Psoas muscle (tissue), 8 donors: ENCODE measurements around the gene GP1BB. TPM values are rescaled to one million over a fixed set of nuclear protein-coding genes. Genes with fewer than 3 reads are reported as not detected.

Experiments
- ATAC-seq, 4 donors: fragments of 200-7000 bp; cut with Tn5 transposase; one replicate each; pipeline ENCODE4 v1.9.1; 2020; ENCODE audit warnings: moderate library complexity in 3 of 4, mild to moderate bottlenecking in 2 of 4
- DNase-seq, 2 donors: peaks; one replicate each; pipeline ENCODE4 v3.0.0-alpha.2; 2020
- H3K27ac ChIP-seq: fragments of 200-600 bp; one replicate; pipeline ENCODE4 v1.8.0; 2022
- H3K27me3 ChIP-seq, 3 donors: fragments of 200-600 bp in 1 of 3; one replicate each; pipeline versions ENCODE4 v1.6.1 to v1.8.0; 2013 to 2022; ENCODE audit warnings: low read length in 2 of 3, mild to moderate bottlenecking in 2 of 3, moderate library complexity in 1 of 3; ENCODE audit not compliant: insufficient read depth in 3 of 3
- H3K36me3 ChIP-seq, 2 donors: fragments of 200-600 bp in 1 of 2; one replicate each; pipeline versions ENCODE4 v1.6.1 to v1.8.0; 2013 to 2022; ENCODE audit warnings: low read depth in 1 of 2, mild to moderate bottlenecking in 1 of 2, moderate library complexity in 1 of 2; ENCODE audit not compliant: insufficient read depth in 1 of 2
- H3K4me1 ChIP-seq: fragments of 200-600 bp; one replicate; pipeline ENCODE4 v1.8.0; 2022
- H3K4me3 ChIP-seq: fragments of 200-600 bp; one replicate; pipeline ENCODE4 v1.8.0; 2022; ENCODE audit warnings: mild to moderate bottlenecking
- H3K9me3 ChIP-seq: fragments of 200-600 bp; one replicate; pipeline ENCODE4 v1.8.0; 2022
- WGBS, 3 donors: extraction: QIAGEN DNeasy Blood & Tissue Kit; methylation state at CpG; one replicate each; pipeline versions ENCODE4 v1.1.6 to v1.1.7; 2013; 5-methylcytosine and 5-hydroxymethylcytosine counted together
- intact Hi-C, 2 donors: fragments of 100-400 bp; cut with DNase I; formaldehyde crosslinking; loops; one replicate each; pipeline versions ENCODE4 v1.11.0 to v1.14.2; 2022
- polyA plus RNA-seq, 3 donors: library from polyadenylated mRNA; stranded (reverse); fragments of 200-250 nt; gene quantifications; one replicate each; pipeline ENCODE4 v1.2.3, GENCODE V29; 2013
- total RNA-seq, 4 donors: library from RNA; stranded (reverse); fragmentation: NEBNext Ultra II Directional in 2 of 4; extraction: Animal tissue kit (Norgen Biotek cat#: 25700) in 2 of 4; gene quantifications; one replicate each; pipeline versions ENCODE4 v1.2.1 to v1.2.4, GENCODE V29; 2021 to 2023
- TF ChIP-seq, protein P1 (sequence below): fragments of 200-600 bp; IDR thresholded peaks from one replicate; pipeline ENCODE4 v1.8.0; 2022; ENCODE audit warnings: antibody characterized with exemption
- donor health status: healthy with polysubstance abuse.
- donor health status: DM: no; HTN: no; CAD: no; lungs with moderate emphysema.
- donor health status: Bipolar disorder and iron deficiency.
- donor health status: healthy.
- donor health status: DM: yes; HTN: yes; CAD: no.
- donor health status: DM: no; HTN: no; CAD: no.
- donor health status: DM: no; HTN: no; CAD: no.
- donor health status: DM: yes; HTN: yes; CAD: no.

GP1BB gene
- total and polyA plus RNA-seq, 7 donors = 0.14 to 1.8 (median 0.58) TPM; not detected in 3

DNA sequence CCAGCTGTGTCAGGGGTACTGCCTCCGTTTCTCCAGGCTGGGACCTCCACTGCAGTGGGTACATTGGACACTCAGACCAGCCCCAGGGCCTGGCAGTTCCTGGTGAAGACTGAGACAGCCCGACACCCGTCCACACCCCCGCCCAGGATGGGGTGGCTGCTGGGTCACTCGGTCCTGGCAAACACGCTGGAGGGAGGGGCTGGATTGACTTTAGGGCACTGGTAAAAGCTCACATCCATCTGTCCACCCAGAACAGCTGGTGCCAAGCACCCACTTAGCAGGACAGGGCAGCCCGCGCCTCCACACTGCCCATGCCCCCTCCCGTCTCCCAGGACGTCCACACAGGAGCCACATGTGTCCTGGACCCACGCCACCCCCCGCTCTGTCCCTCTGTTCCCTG is 26.5 kb downstream of the GP1BB start:
- DNase-seq (peak in 1 of 2 donors; percentile 37), ATAC-seq (peak in 1 of 4 donors; percentile 1)
- no peaks in the 10 kb centered on the region for H3K36me3 ChIP-seq
- peaks cover 27% of the 10 kb centered on the region for H3K4me1 ChIP-seq
- H3K9me3 ChIP-seq = no peaks in the 10 kb centered on the region
- H3K4me3 ChIP-seq = no peak overlapping the region
- H3K27ac ChIP-seq = no peak overlapping the region
- intact Hi-C loops = loop anchor here in 1 of 2 donors (5.0 kb wide), 1 partner anchor 47 kb away; no protein-coding TSS in a partner anchor
- H3K27me3 ChIP-seq = peaks cover 0 to 6% (median 0%) of the 10 kb centered on the region in 3 donors
- WGBS, 3 donors = 45 to 73% (median 54%) methylated on average over 12 of the region's 12 CpGs
- TF ChIP-seq, protein P1, sequence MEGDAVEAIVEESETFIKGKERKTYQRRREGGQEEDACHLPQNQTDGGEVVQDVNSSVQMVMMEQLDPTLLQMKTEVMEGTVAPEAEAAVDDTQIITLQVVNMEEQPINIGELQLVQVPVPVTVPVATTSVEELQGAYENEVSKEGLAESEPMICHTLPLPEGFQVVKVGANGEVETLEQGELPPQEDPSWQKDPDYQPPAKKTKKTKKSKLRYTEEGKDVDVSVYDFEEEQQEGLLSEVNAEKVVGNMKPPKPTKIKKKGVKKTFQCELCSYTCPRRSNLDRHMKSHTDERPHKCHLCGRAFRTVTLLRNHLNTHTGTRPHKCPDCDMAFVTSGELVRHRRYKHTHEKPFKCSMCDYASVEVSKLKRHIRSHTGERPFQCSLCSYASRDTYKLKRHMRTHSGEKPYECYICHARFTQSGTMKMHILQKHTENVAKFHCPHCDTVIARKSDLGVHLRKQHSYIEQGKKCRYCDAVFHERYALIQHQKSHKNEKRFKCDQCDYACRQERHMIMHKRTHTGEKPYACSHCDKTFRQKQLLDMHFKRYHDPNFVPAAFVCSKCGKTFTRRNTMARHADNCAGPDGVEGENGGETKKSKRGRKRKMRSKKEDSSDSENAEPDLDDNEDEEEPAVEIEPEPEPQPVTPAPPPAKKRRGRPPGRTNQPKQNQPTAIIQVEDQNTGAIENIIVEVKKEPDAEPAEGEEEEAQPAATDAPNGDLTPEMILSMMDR = no peak

DNA sequence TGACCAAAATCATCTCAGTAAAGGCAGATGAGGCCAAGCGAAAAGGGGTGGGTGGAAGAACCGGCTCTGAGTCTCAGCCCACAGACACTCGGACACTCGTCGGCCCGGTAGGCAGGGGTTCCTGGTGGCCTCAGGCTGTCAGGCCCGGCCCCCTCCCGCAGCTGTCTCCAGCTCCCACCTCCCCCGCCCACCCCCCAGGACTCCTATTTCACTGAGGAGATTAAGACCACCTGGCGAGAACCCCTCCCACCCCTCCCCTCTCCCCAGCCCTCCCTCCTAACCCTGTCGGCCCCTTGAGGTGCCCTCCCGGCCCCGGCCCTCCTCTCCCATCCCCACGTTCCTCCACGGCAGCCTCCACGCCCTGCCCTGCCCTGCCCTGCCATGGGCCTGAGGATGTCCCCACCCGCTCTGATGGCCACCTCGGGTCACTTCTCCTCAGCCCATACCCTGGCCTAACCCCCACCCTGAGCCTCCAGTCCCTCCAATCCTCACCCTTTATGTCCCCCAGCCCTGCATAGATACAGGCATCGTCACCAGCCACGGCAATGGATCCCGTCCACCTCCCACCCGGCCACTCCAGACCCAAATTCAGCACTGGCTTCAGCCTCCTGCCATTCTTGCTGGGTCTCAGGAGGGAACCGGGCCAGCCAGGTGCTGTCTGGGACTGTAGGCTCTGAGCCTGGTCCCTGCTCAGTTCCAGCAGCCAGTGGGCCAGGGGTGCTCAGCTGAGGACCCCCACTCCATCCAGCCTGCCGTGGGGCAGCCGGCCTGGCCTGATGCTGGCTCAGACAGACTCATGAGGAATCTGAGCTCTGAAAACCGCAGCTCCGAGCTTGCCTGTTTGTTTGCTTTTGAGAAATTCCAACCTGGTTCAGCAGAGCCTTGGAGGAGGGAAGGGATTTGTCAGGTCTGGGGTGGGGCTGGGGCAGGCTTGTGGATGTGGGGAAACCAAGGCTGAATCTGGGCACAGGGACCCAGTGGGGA is 27.5 kb downstream of the GP1BB start:
- ATAC-seq (no peak), DNase-seq (no peak)
- Histone ChIP-seq H3K9me3 (no peaks in the 10 kb centered on the region), H3K36me3 (no peaks in the 10 kb centered on the region), H3K27ac (no peak overlapping the region), H3K4me3 (no peak overlapping the region), H3K4me1 (peaks cover 21% of the 10 kb centered on the region), H3K27me3 (peaks cover 0 to 15% (median 0%) of the 10 kb centered on the region in 3 donors)
- intact Hi-C loops = no loop called here
- WGBS, 3 donors = 73 to 80% (median 80%) methylated on average over 24 to 27 of the region's 27 CpGs
- TF ChIP-seq, protein P1 = no peak

DNA sequence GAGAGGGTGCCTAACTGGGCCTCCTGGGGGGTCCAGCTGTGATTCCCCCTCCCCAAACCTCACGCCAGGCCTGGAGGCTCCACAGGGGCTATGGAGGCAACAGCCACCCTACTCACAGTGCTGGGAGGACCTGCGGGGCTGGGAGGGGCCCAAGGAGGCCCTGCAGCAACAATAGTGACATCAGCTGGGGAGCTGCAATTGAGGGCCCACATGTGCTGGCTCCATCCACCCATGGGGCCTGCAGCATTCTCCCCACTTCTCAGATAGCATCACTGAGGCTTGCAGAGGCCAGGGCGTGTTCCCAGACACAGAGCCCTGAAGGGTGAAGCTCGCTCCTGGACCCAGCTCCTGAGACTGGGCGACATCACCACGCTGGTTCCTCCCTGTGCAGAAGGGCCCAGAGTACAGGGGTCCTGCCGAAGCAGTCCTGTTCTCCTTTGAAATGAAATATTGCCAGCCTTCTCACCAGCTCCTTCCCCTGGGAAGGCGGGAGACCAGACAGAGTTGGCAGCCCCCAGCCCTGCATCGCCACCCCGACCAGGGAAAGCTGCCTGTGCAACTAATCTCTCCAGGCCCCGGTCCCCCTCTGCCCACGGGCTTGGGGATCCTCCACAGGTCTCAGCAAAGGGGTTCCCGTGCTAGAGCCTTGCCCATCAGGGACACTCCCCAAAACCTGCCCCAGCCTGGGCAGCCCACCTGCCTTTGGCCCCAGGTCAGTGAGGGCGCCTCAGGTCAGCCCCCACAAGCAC is 28.3 kb downstream of the GP1BB start:
- no peak for DNase-seq
- H3K4me1 ChIP-seq = peaks cover 15% of the 10 kb centered on the region
- no peaks in the 10 kb centered on the region for H3K36me3 ChIP-seq
- H3K27me3 ChIP-seq = peaks cover 0 to 22% (median 0%) of the 10 kb centered on the region in 3 donors
- no peak overlapping the region for H3K4me3 ChIP-seq
- H3K27ac ChIP-seq = no peak overlapping the region
- TF ChIP-seq, protein P1 = no peak
- ATAC-seq = no peak
- 90 to 93% (median 92%) methylated on average over 14 of the region's 14 CpGs for WGBS, 3 donors
- intact Hi-C loops = no loop called here
- no peaks in the 10 kb centered on the region for H3K9me3 ChIP-seq

DNA sequence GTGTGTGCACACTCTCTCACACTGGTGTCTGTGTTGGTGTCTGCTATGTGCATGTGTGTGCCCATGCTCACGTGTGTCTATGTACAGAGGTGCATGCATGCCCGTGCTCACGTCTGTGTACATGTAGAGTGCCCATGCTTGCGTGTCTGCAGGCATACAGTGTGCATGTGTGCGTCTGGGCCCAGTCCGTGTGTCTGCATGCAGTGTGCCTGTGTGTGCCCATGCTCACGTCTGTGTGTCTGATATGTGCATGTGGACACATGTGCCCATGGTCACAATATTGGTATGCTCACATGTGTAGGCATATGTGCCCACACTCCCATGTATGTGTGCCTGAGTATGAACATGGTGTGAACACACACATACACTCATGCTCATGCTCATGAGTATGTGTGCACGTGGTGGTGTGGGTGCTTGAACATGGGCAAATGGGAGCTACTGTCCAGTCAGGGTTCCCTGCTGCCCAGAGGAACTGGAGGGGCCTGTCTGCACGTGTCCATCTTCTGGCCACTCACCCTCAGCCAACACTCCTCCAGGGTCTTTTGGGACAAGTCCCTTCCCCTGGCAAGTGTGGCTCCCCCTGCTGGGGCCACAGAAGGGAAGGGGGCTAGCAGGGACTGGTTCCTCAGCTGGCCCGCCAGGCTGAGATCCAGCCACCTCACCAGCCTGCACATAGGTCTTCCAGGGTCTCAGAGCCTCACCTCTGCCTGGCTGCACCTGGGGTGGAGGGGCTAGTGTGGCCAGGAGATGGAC is 29.9 kb downstream of the GP1BB start:
- no peak for DNase-seq
- no peak for ATAC-seq
- no peak overlapping the region for H3K27ac ChIP-seq
- no peaks in the 10 kb centered on the region for H3K9me3 ChIP-seq
- 79 to 84% (median 81%) methylated on average over 10 of the region's 10 CpGs for WGBS, 3 donors
- H3K4me3 ChIP-seq = no peak overlapping the region
- intact Hi-C loops = no loop called here
- no peaks in the 10 kb centered on the region for H3K36me3 ChIP-seq
- TF ChIP-seq, protein P1 = no peak
- H3K4me1 ChIP-seq = peaks cover 15% of the 10 kb centered on the region
- H3K27me3 ChIP-seq = peaks cover 0 to 22% (median 0%) of the 10 kb centered on the region in 3 donors
